ENCODE measurements around the gene TULP4. TPM values are rescaled to one million over a fixed set of nuclear protein-coding genes. Genes with fewer than 3 reads are reported as not detected.
"Not testable (repeated sequence)": the region's sequence is repeated elsewhere in the genome, so short reads cannot be mapped to it uniquely, and the experiment has no call there.

The TULP4 gene
- total RNA-seq, 1 donor from 2014 or later = 105 TPM

GRCh38 chr6:158548418-158549161 lies 236.3 kb downstream of the TULP4 start:
- no peak for TF ChIP-seq CTCF (IDR thresholded peaks at IDR 0.05; ENCODE audit: insufficient read depth, low read length, poor library complexity, severe bottlenecking)
- no peak for DNase-seq (ENCODE audit: low read depth)
- no peaks in the 10 kb centered on the region for H3K36me3 ChIP-seq (ENCODE audit: control insufficient read depth, insufficient read depth, low read length)

GRCh38 chr6:158552055-158552795 lies 240.0 kb downstream of the TULP4 start:
- DNase-seq (ENCODE audit: low read depth) = no peak
- Histone ChIP-seq H3K27me3 (ENCODE audit: control insufficient read depth, insufficient read depth, low read length) (no peaks in the 10 kb centered on the region), H3K36me3 (ENCODE audit: control insufficient read depth, insufficient read depth, low read length) (no peaks in the 10 kb centered on the region), H3K4me3 (ENCODE audit: low read depth, low read length) (no peak overlapping the region)
- no peak for TF ChIP-seq CTCF (IDR thresholded peaks at IDR 0.05; ENCODE audit: insufficient read depth, low read length, poor library complexity, severe bottlenecking)

More at GRCh38 chr6:158548418-158549161, 236.3 kb downstream of the TULP4 start:
- H3K27me3 ChIP-seq (ENCODE audit: control insufficient read depth, insufficient read depth, low read length) = no peaks in the 10 kb centered on the region
- no peak overlapping the region for H3K4me3 ChIP-seq (ENCODE audit: low read depth, low read length)

GRCh38 chr6:158552796-158553138 lies 240.5 kb downstream of the TULP4 start:
- no peaks in the 10 kb centered on the region for H3K36me3 ChIP-seq (ENCODE audit: control insufficient read depth, insufficient read depth, low read length)
- H3K27me3 ChIP-seq (ENCODE audit: control insufficient read depth, insufficient read depth, low read length) = no peaks in the 10 kb centered on the region
- DNase-seq (ENCODE audit: low read depth) = no peak
- H3K4me3 ChIP-seq (ENCODE audit: low read depth, low read length) = no peak overlapping the region
- no peak for TF ChIP-seq CTCF (IDR thresholded peaks at IDR 0.05; ENCODE audit: insufficient read depth, low read length, poor library complexity, severe bottlenecking)

GRCh38 chr6:158554611-158555361 lies 242.5 kb downstream of the TULP4 start:
- DNase-seq (ENCODE audit: low read depth) = no peak

GRCh38 chr6:158556113-158556512 lies 243.8 kb downstream of the TULP4 start:
- no peak overlapping the region for H3K4me3 ChIP-seq (ENCODE audit: low read depth, low read length)
- no peak for TF ChIP-seq CTCF (IDR thresholded peaks at IDR 0.05; ENCODE audit: insufficient read depth, low read length, poor library complexity, severe bottlenecking)
- no peak for DNase-seq (ENCODE audit: low read depth)
- H3K27me3 ChIP-seq (ENCODE audit: control insufficient read depth, insufficient read depth, low read length) = no peaks in the 10 kb centered on the region
- H3K36me3 ChIP-seq (ENCODE audit: control insufficient read depth, insufficient read depth, low read length) = no peaks in the 10 kb centered on the region

More at GRCh38 chr6:158554611-158555361, 242.5 kb downstream of the TULP4 start:
- no peaks in the 10 kb centered on the region for H3K27me3 ChIP-seq (ENCODE audit: control insufficient read depth, insufficient read depth, low read length)
- no peak for TF ChIP-seq CTCF (IDR thresholded peaks at IDR 0.05; ENCODE audit: insufficient read depth, low read length, poor library complexity, severe bottlenecking)
- H3K4me3 ChIP-seq (ENCODE audit: low read depth, low read length) = no peak overlapping the region
- no peaks in the 10 kb centered on the region for H3K36me3 ChIP-seq (ENCODE audit: control insufficient read depth, insufficient read depth, low read length)

GRCh38 chr6:158557110-158557509 lies 244.8 kb downstream of the TULP4 start:
- H3K36me3 ChIP-seq (ENCODE audit: control insufficient read depth, insufficient read depth, low read length); H3K27me3 ChIP-seq (ENCODE audit: control insufficient read depth, insufficient read depth, low read length); DNase-seq (ENCODE audit: low read depth); H3K4me3 ChIP-seq (ENCODE audit: low read depth, low read length): not testable (repeated sequence)

Data from kidney epithelial cell (primary cell).